ENCODE measurements around the gene NBEAL1. TPM values are rescaled to one million over a fixed set of nuclear protein-coding genes. Genes with fewer than 3 reads are reported as not detected.
"Not testable (repeated sequence)": the region's sequence is repeated elsewhere in the genome, so short reads cannot be mapped to it uniquely, and the experiment has no call there.

The NBEAL1 gene
- total RNA-seq, 4 donors from 2014 or later: 9.8 to 21.9 (median 11.3) TPM

- H3K4me1 ChIP-seq: no peaks in the 10 kb centered on the region
- no peak overlapping the region for H3K27ac ChIP-seq
- DNase-seq: no peak
- H3K36me3 ChIP-seq: peaks cover 0 to 43% of the 10 kb centered on the region in 2 donors
- no peak overlapping the region for H3K4me3 ChIP-seq
- no peaks in the 10 kb centered on the region for H3K9me3 ChIP-seq
- H3K27me3 ChIP-seq: no peaks in the 10 kb centered on the region
- TF ChIP-seq CTCF (IDR thresholded peaks at IDR 0.05 in 4 of 5, conservative IDR thresholded peaks at IDR 0.05 in 1 of 5) (no peak), POLR2A (IDR thresholded peaks at IDR 0.05) (no peak)
- in situ Hi-C loops (cut with MboI; ENCODE audit: low sequenced_read_pairs in 4 of 4): no loop called here
- intact Hi-C loops (cut with DNase I; ENCODE audit: low total_unique reads): no loop called here
- ATAC-seq: no peak
Measured at GRCh38 chr2:203252818-203253217, 238.1 kb downstream of the NBEAL1 start.

- H3K27ac ChIP-seq; H3K9me3 ChIP-seq; H3K4me3 ChIP-seq; intact Hi-C loops (cut with DNase I; ENCODE audit: low total_unique reads); H3K4me1 ChIP-seq; in situ Hi-C loops (cut with MboI; ENCODE audit: low sequenced_read_pairs in 4 of 4); H3K27me3 ChIP-seq; ATAC-seq; DNase-seq: not testable (repeated sequence)
- peaks cover 0 to 41% of the 10 kb centered on the region in 2 donors for H3K36me3 ChIP-seq
Measured at GRCh38 chr2:203253422-203254095, 238.9 kb downstream of the NBEAL1 start.

- in situ Hi-C loops (cut with MboI; ENCODE audit: low sequenced_read_pairs in 4 of 4): no loop called here
- intact Hi-C loops (cut with DNase I; ENCODE audit: low total_unique reads): no loop called here
- H3K4me1 ChIP-seq: no peaks in the 10 kb centered on the region
- ATAC-seq: no peak
- H3K36me3 ChIP-seq: peaks cover 0 to 17% of the 10 kb centered on the region in 2 donors
- no peaks in the 10 kb centered on the region for H3K27me3 ChIP-seq
- no peak for DNase-seq
- no peak for TF ChIP-seq POLR2A (IDR thresholded peaks at IDR 0.05)
- no peak for TF ChIP-seq CTCF (IDR thresholded peaks at IDR 0.05 in 4 of 5, conservative IDR thresholded peaks at IDR 0.05 in 1 of 5)
- no peaks in the 10 kb centered on the region for H3K9me3 ChIP-seq
- no peak overlapping the region for H3K27ac ChIP-seq
- H3K4me3 ChIP-seq: no peak overlapping the region
Measured at GRCh38 chr2:203261326-203262159, 246.9 kb downstream of the NBEAL1 start.

Other genes with a start within 250 kb of the NBEAL1 start
- 1 to 10 TPM; 2.6 to 7.4 (median 4.8) TPM for gene ICA1L, start 143.1 kb upstream of the NBEAL1 start, total RNA-seq
- 10 to 100 TPM in 3 of 4 donors, 1 to 10 TPM in 1; 5.3 to 83.2 (median 18.7) TPM for gene WDR12, start 103.2 kb upstream of the NBEAL1 start, total RNA-seq
- 10 to 100 TPM in 1 of 4 donors, 1 to 10 TPM in 3; 2.2 to 12.2 (median 4.0) TPM for gene CARF, start 102.6 kb upstream of the NBEAL1 start, total RNA-seq
- 10 to 100 TPM; 12.4 to 24.4 (median 17.7) TPM for gene CYP20A1, start 224.1 kb downstream of the NBEAL1 start, total RNA-seq